ENCODE results near the gene RNF17. TPM values are rescaled to one million over a fixed set of nuclear protein-coding genes. Genes with fewer than 3 reads are reported as not detected.

The RNF17 gene
- under 1 TPM in 1 of 5 donors, not detected in 4; 0.84 TPM for total RNA-seq
- 0.06 TPM for total RNA-seq (2013)
- total RNA-seq: 0 to 0.09 (median 0) reads per million in 29 experiments

DNA sequence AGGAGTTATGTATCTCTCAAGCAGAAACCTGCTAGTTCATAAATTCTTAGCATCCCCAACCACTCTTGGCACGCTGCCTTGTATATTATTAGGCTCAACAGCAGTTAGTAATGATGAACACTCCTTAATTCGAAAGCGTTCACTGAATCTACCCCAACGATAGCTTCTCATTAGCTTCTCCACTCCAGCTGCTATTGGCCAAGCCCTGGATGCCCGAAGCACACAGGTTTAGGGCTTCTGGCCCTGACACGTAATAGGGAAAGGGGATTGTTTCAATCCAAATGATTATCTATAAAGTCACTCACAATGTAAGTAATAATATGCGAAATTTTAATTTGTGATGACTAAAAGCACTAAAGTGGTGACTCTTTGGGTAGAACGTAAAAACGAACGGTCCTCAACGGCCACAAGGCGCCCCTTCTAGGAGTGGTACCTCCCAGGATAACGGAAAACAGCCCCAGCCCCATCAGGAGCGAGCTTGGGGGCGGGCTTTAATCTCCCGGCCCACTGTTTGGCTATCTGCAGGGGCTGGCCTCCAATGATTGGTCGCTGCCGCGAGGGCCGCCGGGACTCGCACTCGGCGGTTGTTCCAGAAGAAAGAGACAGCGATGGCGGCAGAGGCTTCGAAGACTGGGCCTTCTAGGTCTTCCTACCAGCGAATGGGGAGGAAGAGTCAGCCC lies at the start of gene RNF17:
Gene RNF17, plus strand, starts transcription at position 574 of the 680 bp plus-strand sequence. Its CDS starts 35 bp downstream, at position 609.
- H3K36me3 ChIP-seq (ENCODE audit: control insufficient read depth in 2 of 2, extremely low read depth in 1 of 2, insufficient read depth in 1 of 2, low read length in 1 of 2): no peaks in the 10 kb centered on the region
- CTCF ChIA-PET: interaction anchor here in 1 of 2 donors (0.5 kb wide), 1 partner anchor 11 kb away, joined by 3 read pairs; no protein-coding TSS in a partner anchor
- peak in 1 of 35 experiments; percentile 18 for DNase-seq
- 89% methylated on average over 21 of the region's 28 CpGs for WGBS (ENCODE audit: insufficient coverage)
- H3K4me3 ChIP-seq (ENCODE audit: control insufficient read depth in 1 of 2, extremely low read depth in 1 of 2, low read length in 1 of 2): no peak within 1 kb of the TSS
- Mint-ChIP-seq H3K4me3 (no peak within 1 kb of the TSS), H3K9me3 (no peaks in the 10 kb centered on the region), H3K4me1 (no peaks in the 10 kb centered on the region), H3K27me3 (peaks cover 6 to 8% of the 10 kb centered on the region in 2 donors), H3K36me3 (no peaks in the 10 kb centered on the region), H3K27ac (no peak within 1 kb of the TSS)
- POLR2A ChIA-PET: no interaction called here
- peaks cover 0 to 3% of the 10 kb centered on the region in 2 experiments for H3K27me3 ChIP-seq (replicated peaks in 1 of 2; ENCODE audit: control insufficient read depth in 2 of 2, extremely low read depth in 1 of 2, insufficient read depth in 2 of 2, low read length in 1 of 2)
- H3K9me3 ChIP-seq: no peaks in the 10 kb centered on the region
- ATAC-seq (replicated peaks in 1 of 4): no peak
- H3K4me1 ChIP-seq (ENCODE audit: control insufficient read depth in 1 of 2, extremely low read depth in 1 of 2, insufficient read depth in 2 of 2, low read length in 2 of 2): no peaks in the 10 kb centered on the region
- H3K27ac ChIP-seq (ENCODE audit: low read length): no peak within 1 kb of the TSS

- 59% methylated on average over 3 of the region's 5 CpGs for WGBS (ENCODE audit: insufficient coverage)
- Mint-ChIP-seq H3K4me3 (no peak overlapping the region), H3K27me3 (peaks cover 0 to 7% of the 10 kb centered on the region in 2 donors), H3K4me1 (peaks cover 0 to 2% (median 0%) of the 10 kb centered on the region in 3 donors), H3K27ac (no peak overlapping the region), H3K36me3 (no peaks in the 10 kb centered on the region), H3K9me3 (no peaks in the 10 kb centered on the region)
- no peak for DNase-seq
- Histone ChIP-seq H3K4me1 (ENCODE audit: control insufficient read depth in 1 of 2, extremely low read depth in 1 of 2, insufficient read depth in 2 of 2, low read length in 2 of 2) (no peaks in the 10 kb centered on the region), H3K36me3 (ENCODE audit: control insufficient read depth in 2 of 2, extremely low read depth in 1 of 2, insufficient read depth in 1 of 2, low read length in 1 of 2) (no peaks in the 10 kb centered on the region), H3K4me3 (ENCODE audit: control insufficient read depth in 1 of 2, extremely low read depth in 1 of 2, low read length in 1 of 2) (no peak overlapping the region), H3K27ac (ENCODE audit: low read length) (no peak overlapping the region), H3K27me3 (replicated peaks in 1 of 2; ENCODE audit: control insufficient read depth in 2 of 2, extremely low read depth in 1 of 2, insufficient read depth in 2 of 2, low read length in 1 of 2) (peaks cover 0 to 14% of the 10 kb centered on the region in 2 experiments), H3K9me3 (no peaks in the 10 kb centered on the region)
- ATAC-seq (replicated peaks in 1 of 4): no peak
- ChIA-PET CTCF (interaction anchor here in 1 of 2 donors (0.6 to 1.2 kb wide), 2 partner anchors 11 to 59 kb away, joined by 3 to 5 read pairs; no protein-coding TSS in a partner anchor), POLR2A (no interaction called here)
These were observed 48.0 kb upstream of the RNF17 start for GRCh38 chr13:24716011-24716410.

DNA sequence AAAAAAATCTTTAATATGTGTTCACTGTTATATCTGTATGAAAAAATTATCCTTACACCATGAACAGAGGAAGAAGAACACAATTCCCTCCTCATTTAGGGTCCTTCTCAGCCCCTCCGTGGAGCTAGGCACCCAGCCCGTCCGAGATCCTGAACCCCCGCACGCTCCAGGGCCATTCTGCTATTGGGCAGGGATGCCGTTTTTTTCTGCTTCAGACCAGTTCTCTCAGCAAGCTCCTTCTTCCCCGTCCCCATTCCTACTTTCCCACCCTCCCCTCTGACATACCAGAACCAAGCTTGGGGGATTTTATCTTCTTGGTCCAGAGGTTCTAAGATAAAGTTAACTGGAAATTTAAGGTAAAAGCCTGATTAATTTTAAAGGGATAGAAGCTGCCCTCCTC lies 47.5 kb upstream of the RNF17 start:
- Mint-ChIP-seq H3K4me1 (peaks cover 0 to under 1% (median 0%) of the 10 kb centered on the region in 3 donors), H3K36me3 (no peaks in the 10 kb centered on the region), H3K9me3 (no peaks in the 10 kb centered on the region), H3K27me3 (peaks cover 0 to 7% of the 10 kb centered on the region in 2 donors), H3K27ac (no peak overlapping the region), H3K4me3 (no peak overlapping the region)
- POLR2A ChIA-PET: no interaction called here
- CTCF ChIA-PET: interaction anchor here (0.6 to 1.2 kb wide), 3 partner anchors 11 to 109 kb away, joined by 3 to 5 read pairs (median 3); no protein-coding TSS in a partner anchor
- Histone ChIP-seq H3K36me3 (ENCODE audit: control insufficient read depth in 2 of 2, extremely low read depth in 1 of 2, insufficient read depth in 1 of 2, low read length in 1 of 2) (no peaks in the 10 kb centered on the region), H3K27me3 (replicated peaks in 1 of 2; ENCODE audit: control insufficient read depth in 2 of 2, extremely low read depth in 1 of 2, insufficient read depth in 2 of 2, low read length in 1 of 2) (peaks cover 0 to 14% of the 10 kb centered on the region in 2 experiments), H3K9me3 (no peaks in the 10 kb centered on the region), H3K27ac (ENCODE audit: low read length) (no peak overlapping the region), H3K4me1 (ENCODE audit: control insufficient read depth in 1 of 2, extremely low read depth in 1 of 2, insufficient read depth in 2 of 2, low read length in 2 of 2) (no peaks in the 10 kb centered on the region), H3K4me3 (ENCODE audit: control insufficient read depth in 1 of 2, extremely low read depth in 1 of 2, low read length in 1 of 2) (no peak overlapping the region)
- ATAC-seq (replicated peaks in 1 of 4): no peak
- DNase-seq: no peak
- WGBS (ENCODE audit: insufficient coverage): no CpG with 5 or more reads among the region's 7 CpGs

- CTCF ChIA-PET: interaction anchor here in 1 of 2 donors (1.2 kb wide), 1 partner anchor 10 kb away, joined by 5 read pairs; no protein-coding TSS in a partner anchor
- WGBS (ENCODE audit: insufficient coverage): 68% methylated on average over 3 of the region's 4 CpGs
- Mint-ChIP-seq H3K27me3 (peaks cover 0 to 7% of the 10 kb centered on the region in 2 donors), H3K4me1 (no peaks in the 10 kb centered on the region), H3K27ac (no peak overlapping the region), H3K36me3 (no peaks in the 10 kb centered on the region), H3K4me3 (no peak overlapping the region), H3K9me3 (no peaks in the 10 kb centered on the region)
- no peaks in the 10 kb centered on the region for H3K9me3 ChIP-seq
- ATAC-seq (replicated peaks in 1 of 4): no peak
- POLR2A ChIA-PET: no interaction called here
- DNase-seq: no peak
- H3K27me3 ChIP-seq (replicated peaks in 1 of 2; ENCODE audit: control insufficient read depth in 2 of 2, extremely low read depth in 1 of 2, insufficient read depth in 2 of 2, low read length in 1 of 2): peaks cover 0 to 14% of the 10 kb centered on the region in 2 experiments
- no peak overlapping the region for H3K27ac ChIP-seq (ENCODE audit: low read length)
- H3K4me1 ChIP-seq (ENCODE audit: control insufficient read depth in 1 of 2, extremely low read depth in 1 of 2, insufficient read depth in 2 of 2, low read length in 2 of 2): no peaks in the 10 kb centered on the region
- no peaks in the 10 kb centered on the region for H3K36me3 ChIP-seq (ENCODE audit: control insufficient read depth in 2 of 2, extremely low read depth in 1 of 2, insufficient read depth in 1 of 2, low read length in 1 of 2)
- H3K4me3 ChIP-seq (ENCODE audit: control insufficient read depth in 1 of 2, extremely low read depth in 1 of 2, low read length in 1 of 2): no peak overlapping the region
These were observed 46.8 kb upstream of the RNF17 start for GRCh38 chr13:24717217-24717616.

DNA sequence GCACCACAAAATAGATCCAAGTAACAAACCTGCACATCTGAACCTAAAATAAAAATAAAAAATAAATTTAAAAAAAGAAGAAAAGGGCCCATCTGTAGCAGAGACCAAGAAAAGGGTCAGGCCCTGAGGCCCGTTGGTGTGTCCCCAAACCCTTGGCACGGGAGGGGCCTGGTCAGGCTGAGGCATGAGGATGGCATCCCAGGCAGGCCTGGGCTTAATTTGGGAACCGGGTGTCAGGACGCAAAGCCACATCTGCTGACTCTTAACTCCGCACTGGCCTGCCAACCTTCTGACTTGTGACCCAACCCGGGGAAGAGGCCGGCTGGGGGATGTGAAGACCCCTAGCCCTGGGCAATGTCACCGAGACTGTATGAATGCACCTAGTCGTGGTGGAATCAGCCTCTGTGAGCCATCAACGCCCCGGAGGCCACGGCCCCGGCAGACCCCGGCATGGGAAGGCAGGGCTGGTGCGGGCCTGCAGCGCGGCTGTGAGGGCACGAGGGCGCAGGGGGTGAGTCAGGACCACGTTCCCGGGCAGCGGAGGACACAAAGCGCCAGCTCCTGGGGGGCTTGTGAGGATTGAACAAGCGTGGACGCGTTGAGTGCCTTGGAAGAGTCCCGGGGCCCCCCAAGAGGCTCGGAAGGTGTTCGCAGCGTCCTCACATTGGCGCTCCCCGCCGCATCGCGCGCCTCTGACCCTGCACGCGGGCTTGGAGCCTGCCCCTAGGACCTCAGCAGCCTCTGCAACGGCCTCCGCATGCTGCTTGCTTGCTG lies 45.6 kb upstream of the RNF17 start:
- Mint-ChIP-seq H3K27me3 (peaks cover 0 to 7% of the 10 kb centered on the region in 2 donors), H3K4me3 (no peak overlapping the region), H3K36me3 (no peaks in the 10 kb centered on the region), H3K4me1 (no peaks in the 10 kb centered on the region), H3K27ac (no peak overlapping the region), H3K9me3 (no peaks in the 10 kb centered on the region)
- no peak overlapping the region for H3K4me3 ChIP-seq (ENCODE audit: control insufficient read depth in 1 of 2, extremely low read depth in 1 of 2, low read length in 1 of 2)
- CTCF ChIA-PET: no interaction called here
- H3K27ac ChIP-seq (ENCODE audit: low read length): no peak overlapping the region
- no peaks in the 10 kb centered on the region for H3K4me1 ChIP-seq (ENCODE audit: control insufficient read depth in 1 of 2, extremely low read depth in 1 of 2, insufficient read depth in 2 of 2, low read length in 2 of 2)
- POLR2A ChIA-PET: interaction anchor here in 1 of 2 donors (0.5 kb wide), 1 partner anchor 11 kb away, joined by 4 read pairs; no protein-coding TSS in a partner anchor
- H3K27me3 ChIP-seq (replicated peaks in 1 of 2; ENCODE audit: control insufficient read depth in 2 of 2, extremely low read depth in 1 of 2, insufficient read depth in 2 of 2, low read length in 1 of 2): peaks cover 0 to 14% of the 10 kb centered on the region in 2 experiments
- no peaks in the 10 kb centered on the region for H3K36me3 ChIP-seq (ENCODE audit: control insufficient read depth in 2 of 2, extremely low read depth in 1 of 2, insufficient read depth in 1 of 2, low read length in 1 of 2)
- H3K9me3 ChIP-seq: no peaks in the 10 kb centered on the region
- no peak for DNase-seq
- 92% methylated on average over 40 of the region's 40 CpGs for WGBS (ENCODE audit: insufficient coverage)
- ATAC-seq (replicated peaks in 1 of 4): no peak

- ChIA-PET POLR2A (no interaction called here), CTCF (no interaction called here)
- Mint-ChIP-seq H3K9me3 (no peaks in the 10 kb centered on the region), H3K4me1 (no peaks in the 10 kb centered on the region), H3K27me3 (peaks cover 0 to 7% of the 10 kb centered on the region in 2 donors), H3K36me3 (no peaks in the 10 kb centered on the region), H3K4me3 (no peak overlapping the region), H3K27ac (no peak overlapping the region)
- ATAC-seq (replicated peaks in 1 of 4) (no peak), DNase-seq (no peak)
- H3K36me3 ChIP-seq (ENCODE audit: control insufficient read depth in 2 of 2, extremely low read depth in 1 of 2, insufficient read depth in 1 of 2, low read length in 1 of 2): no peaks in the 10 kb centered on the region
- H3K9me3 ChIP-seq: no peaks in the 10 kb centered on the region
- WGBS (ENCODE audit: insufficient coverage): 76% methylated on average over 5 of the region's 12 CpGs
- H3K4me3 ChIP-seq (ENCODE audit: control insufficient read depth in 1 of 2, extremely low read depth in 1 of 2, low read length in 1 of 2): no peak overlapping the region
- no peaks in the 10 kb centered on the region for H3K4me1 ChIP-seq (ENCODE audit: control insufficient read depth in 1 of 2, extremely low read depth in 1 of 2, insufficient read depth in 2 of 2, low read length in 2 of 2)
- no peak overlapping the region for H3K27ac ChIP-seq (ENCODE audit: low read length)
- peaks cover 0 to 14% of the 10 kb centered on the region in 2 experiments for H3K27me3 ChIP-seq (replicated peaks in 1 of 2; ENCODE audit: control insufficient read depth in 2 of 2, extremely low read depth in 1 of 2, insufficient read depth in 2 of 2, low read length in 1 of 2)
These were observed 44.8 kb upstream of the RNF17 start for GRCh38 chr13:24719139-24719538.
